H1 (cell line): ENCODE measurements around the gene PHF24. TPM values are rescaled to one million over a fixed set of nuclear protein-coding genes. Genes with fewer than 3 reads are reported as not detected.

Experiments used
- CTCF ChIA-PET: fragments of 300-600 bp; sonication (Branson Sonifier 250); formaldehyde crosslinking; loops from one replicate; lab custom pipeline; 2021; ENCODE audit not compliant: partially characterized antibody; lab: Charles Lee
- POLR2A ChIA-PET: fragments of 300-600 bp; sonication (Branson Sonifier 250); formaldehyde crosslinking; loops from one replicate; lab custom pipeline; 2021; ENCODE audit warnings: inconsistent platforms; ENCODE audit not compliant: partially characterized antibody; lab: Charles Lee
- DNase-seq, 2 experiments: peaks; one replicate each; pipeline versions ENCODE4 v3.0.0 to v3.0.0-alpha.2; 2010 to 2022; ENCODE audit warnings: low spot score in 2 of 2, low read depth in 1 of 2, mixed read lengths in 1 of 2
- FAIRE-seq: peaks from 2 replicates; lab custom pipeline; 2011; peaks lifted over from hg19 to GRCh38; lab: Jason Lieb, UNC
- H2AFZ ChIP-seq: 2 replicates; pipeline ENCODE4 v1.8.1; 2012; ENCODE audit warnings: low read length, inconsistent platforms
- H2AK5ac ChIP-seq: 2 replicates; pipeline ENCODE4 v1.6.1; 2013; ENCODE audit warnings: low read depth, low read length
- H2BK120ac ChIP-seq: replicated peaks from 2 replicates; pipeline ENCODE3; 2013; ENCODE audit warnings: low read depth, low read length, inconsistent platforms
- H2BK12ac ChIP-seq: 2 replicates; pipeline ENCODE4 v1.6.1; 2013; ENCODE audit warnings: low read depth, low read length
- H2BK15ac ChIP-seq: 2 replicates; pipeline ENCODE4 v1.6.1; 2013; ENCODE audit warnings: low read length
- H2BK20ac ChIP-seq: 2 replicates; pipeline ENCODE4 v1.6.1; 2013; ENCODE audit warnings: low read length
- H2BK5ac ChIP-seq: 2 replicates; pipeline ENCODE4 v1.6.1; 2013; ENCODE audit warnings: low read depth, low read length
- H3K14ac ChIP-seq: 2 replicates; pipeline ENCODE4 v1.6.1; 2013; ENCODE audit warnings: inconsistent platforms; ENCODE audit not compliant: insufficient read length
- H3K18ac ChIP-seq: 2 replicates; pipeline ENCODE4 v1.6.1; 2013; ENCODE audit warnings: low read length; ENCODE audit errors: extremely low read depth
- H3K23ac ChIP-seq: 2 replicates; pipeline ENCODE4 v1.6.1; 2013; ENCODE audit warnings: inconsistent platforms; ENCODE audit not compliant: insufficient read length
- H3K23me2 ChIP-seq: 2 replicates; pipeline ENCODE4 v1.6.1; 2013; ENCODE audit warnings: low read depth, low read length
- H3K27ac ChIP-seq: 2 replicates; pipeline ENCODE4 v1.6.1; 2011; ENCODE audit warnings: low read depth, low read length, inconsistent platforms
- H3K27me3 ChIP-seq, 4 experiments: replicated peaks in 1 of 4; 1 replicate in 1 of 4; 2 replicates in 3 of 4; pipeline versions ENCODE4 v1.6.1 to v1.8.1; 2011 to 2013; ENCODE audit warnings: low read length in 3 of 4, mild to moderate bottlenecking in 3 of 4, inconsistent platforms in 2 of 4, mixed read lengths in 2 of 4, moderate library complexity in 1 of 4; ENCODE audit not compliant: control insufficient read depth in 3 of 4, insufficient read depth in 3 of 4; ENCODE audit errors: extremely low read depth in 1 of 4
- H3K36me3 ChIP-seq, 4 experiments: 2 replicates each; pipeline versions ENCODE4 v1.6.1 to v1.8.1; 2011 to 2013; ENCODE audit warnings: mild to moderate bottlenecking in 4 of 4, low read length in 3 of 4, moderate library complexity in 2 of 4, control low read depth in 1 of 4, inconsistent platforms in 1 of 4; ENCODE audit not compliant: insufficient read depth in 4 of 4, control insufficient read depth in 2 of 4
- H3K4ac ChIP-seq: replicated peaks from 2 replicates; pipeline ENCODE3; 2013; ENCODE audit warnings: low read length, low read depth, mixed read lengths, inconsistent platforms; ENCODE audit not compliant: insufficient read length
- H3K4me1 ChIP-seq, 4 experiments: replicated peaks in 1 of 4; 1 replicate in 1 of 4; 2 replicates in 3 of 4; pipeline versions ENCODE4 v1.6.1 to v1.8.1; 2011 to 2013; ENCODE audit warnings: low read length in 3 of 4, inconsistent platforms in 2 of 4, mixed read lengths in 1 of 4; ENCODE audit not compliant: insufficient read depth in 4 of 4, control insufficient read depth in 3 of 4
- H3K4me2 ChIP-seq, 2 experiments: 2 replicates each; pipeline versions ENCODE4 v1.6.1 to v1.8.1; 2011 to 2013; ENCODE audit warnings: low read depth in 2 of 2, low read length in 2 of 2, control low read depth in 1 of 2, inconsistent platforms in 1 of 2, mild to moderate bottlenecking in 1 of 2; ENCODE audit not compliant: insufficient read depth in 1 of 2
- H3K4me3 ChIP-seq, 4 experiments: fragments of 200-600, 300-600 bp in 1 of 4; sonication (generic), shearing (Covaris generic), sonication (Bioruptor Twin) in 1 of 4; 2 replicates each; pipeline versions ENCODE4 v1.5.1 to v1.8.1; 2011 to 2016; ENCODE audit warnings: low read length in 4 of 4, low read depth in 3 of 4, control low read depth in 2 of 4, inconsistent platforms in 2 of 4, mild to moderate bottlenecking in 2 of 4, mixed read lengths in 1 of 4, moderate library complexity in 1 of 4; ENCODE audit not compliant: insufficient read depth in 2 of 4; ENCODE audit errors: extremely low read depth in 1 of 4
- H3K56ac ChIP-seq: replicated peaks from 2 replicates; pipeline ENCODE3; 2013; ENCODE audit warnings: low read depth, mild to moderate bottlenecking, mixed read lengths, low read length, inconsistent platforms; ENCODE audit not compliant: insufficient read length
- H3K79me1 ChIP-seq: 2 replicates; pipeline ENCODE4 v1.6.1; 2013; ENCODE audit warnings: low read depth, low read length, control low read depth
- H3K79me2 ChIP-seq, 2 experiments: 2 replicates each; pipeline versions ENCODE4 v1.6.1 to v1.8.1; 2012 to 2013; ENCODE audit warnings: low read length in 2 of 2, mild to moderate bottlenecking in 2 of 2, inconsistent platforms in 1 of 2; ENCODE audit not compliant: insufficient read depth in 2 of 2, control insufficient read depth in 1 of 2
- H3K9ac ChIP-seq, 4 experiments: replicated peaks in 1 of 4; 1 replicate in 1 of 4; 2 replicates in 3 of 4; pipeline versions ENCODE4 v1.6.1 to v1.8.1; 2011 to 2013; ENCODE audit warnings: low read depth in 3 of 4, low read length in 3 of 4, control low read depth in 2 of 4, mild to moderate bottlenecking in 2 of 4, moderate library complexity in 2 of 4, inconsistent platforms in 1 of 4; ENCODE audit errors: extremely low read depth in 1 of 4
- H3K9me3 ChIP-seq, 2 experiments: 2 replicates each; pipeline versions ENCODE4 v1.6.1 to v1.8.1; 2012 to 2013; ENCODE audit warnings: mild to moderate bottlenecking in 2 of 2, moderate library complexity in 2 of 2, control low read depth in 1 of 2, inconsistent platforms in 1 of 2, low read depth in 1 of 2, low read length in 1 of 2, mixed read lengths in 1 of 2; ENCODE audit not compliant: insufficient read depth in 2 of 2
- H4K20me1 ChIP-seq, 2 experiments: replicated peaks in 1 of 2; 2 replicates each; pipeline versions ENCODE3 to v1.8.1; 2011 to 2013; ENCODE audit warnings: inconsistent platforms in 2 of 2, low read length in 2 of 2, mild to moderate bottlenecking in 1 of 2; ENCODE audit not compliant: insufficient read depth in 2 of 2, control insufficient read depth in 1 of 2
- H4K5ac ChIP-seq: 2 replicates; pipeline ENCODE4 v1.6.1; 2013; ENCODE audit warnings: low read length, low read depth, mixed read lengths, inconsistent platforms; ENCODE audit not compliant: insufficient read length
- H4K8ac ChIP-seq: 2 replicates; pipeline ENCODE4 v1.8.0; 2013; ENCODE audit warnings: mild to moderate bottlenecking, moderate library complexity, low read length, inconsistent platforms; ENCODE audit not compliant: insufficient read depth; ENCODE audit errors: extremely low read depth
- H4K91ac ChIP-seq: replicated peaks from 2 replicates; pipeline ENCODE3; 2013; ENCODE audit warnings: low read length, mixed read lengths, inconsistent platforms; ENCODE audit not compliant: insufficient read length
- FOSL1 ChIP-seq: IDR thresholded peaks from 2 replicates; pipeline ENCODE4 v1.6.1; 2011; ENCODE audit warnings: mild to moderate bottlenecking, low read depth, low read length, moderate library complexity; ENCODE audit not compliant: insufficient read depth
- RFX5 ChIP-seq: IDR thresholded peaks from 2 replicates; pipeline ENCODE4 v1.6.1; 2011; ENCODE audit warnings: low read depth, low read length, improper control_type of control experiment, borderline replicate concordance
- SIN3A ChIP-seq, 2 experiments: IDR thresholded peaks in 1 of 2; conservative IDR thresholded peaks in 1 of 2; 2 replicates each; pipeline ENCODE4 v1.6.1; 2011 to 2012; ENCODE audit warnings: low read length in 2 of 2, improper control_type of control experiment in 1 of 2, low read depth in 1 of 2, mild to moderate bottlenecking in 1 of 2
- TAF1 ChIP-seq: IDR thresholded peaks from 2 replicates; pipeline ENCODE4 v1.6.1; 2011; ENCODE audit warnings: mild to moderate bottlenecking, low read depth, low read length
- WGBS, 2 experiments: shearing (Covaris generic) in 1 of 2; methylation state at CpG; one replicate each; pipeline versions ENCODE4 v1.1.6 to v1.1.7; 2013 to 2015; ENCODE audit warnings: low lambda C conversion rate in 2 of 2, mixed read lengths in 2 of 2, inconsistent platforms in 1 of 2, low coverage in 1 of 2, missing lambda C conversion rate in 1 of 2; ENCODE audit not compliant: insufficient replicate concordance in 2 of 2, insufficient coverage in 1 of 2, insufficient read length in 1 of 2; ENCODE audit errors: extremely low coverage in 1 of 2, missing lambda C conversion rate in 1 of 2; 5-methylcytosine and 5-hydroxymethylcytosine counted together
- polyA plus RNA-seq, 7 experiments: library from polyadenylated mRNA; depleted of rRNA in 3 of 7; stranded (reverse) in 5 of 7; unstranded in 2 of 7; fragments of >200 nt in 5 of 7; fragments of 200-250 nt in 2 of 7; gene quantifications; 1 replicate in 5 of 7; 2 replicates in 1 of 7; 4 replicates in 1 of 7; pipeline versions ENCODE4 v1.2.1 to v1.2.3, GENCODE V29; 2011 to 2013; ENCODE audit warnings: missing spikeins in 2 of 7, mixed read lengths in 2 of 7
- total RNA-seq: library from RNA; stranded (reverse); fragmentation: NEBNext Ultra II Directional; extraction: Animal tissue kit (Norgen Biotek cat#: 25700); gene quantifications from 2 replicates; pipeline ENCODE4 v1.2.1, GENCODE V29; 2021
- TF ChIP-seq, protein P1 (sequence below): IDR thresholded peaks from 2 replicates; pipeline ENCODE4 v1.6.1; 2012; ENCODE audit warnings: inconsistent platforms

The PHF24 gene
- total and polyA plus RNA-seq, 2 of the 8 experiments (the other 6 are each of a cell fraction or from before 2014, with no cell fraction given), result 0.29 to 0.35 TPM

DNA sequence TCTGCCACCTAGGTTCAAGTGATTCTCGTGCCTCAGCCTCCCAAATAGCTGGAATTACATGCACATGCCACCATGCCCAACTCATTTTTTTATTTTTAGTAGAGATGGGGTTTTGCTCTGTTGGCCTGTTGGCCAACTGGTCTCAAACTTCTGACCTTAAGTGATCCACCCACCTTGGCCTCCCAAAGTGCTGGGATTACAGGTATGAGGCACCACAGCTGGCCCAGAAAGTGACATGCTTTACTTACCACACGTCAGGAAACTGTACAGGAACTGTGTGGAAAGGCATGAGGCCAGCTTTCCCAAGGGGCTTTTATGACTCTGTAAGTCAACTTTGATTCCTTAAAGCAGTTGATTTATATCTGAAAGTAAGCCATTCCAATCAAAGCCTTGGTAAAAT, 56.4 kb downstream of the PHF24 start:
- H2BK15ac ChIP-seq, result no peak overlapping the region
- H3K27ac ChIP-seq, result no peak overlapping the region
- WGBS, 2 experiments, result 82% methylated on average over 2 of the region's 2 CpGs; no CpG with 5 or more reads in 1 of the 2 experiments
- no peak for DNase-seq
- no peak overlapping the region for H4K5ac ChIP-seq
- no peak overlapping the region for H3K14ac ChIP-seq
- no peak overlapping the region for H3K18ac ChIP-seq
- no peak overlapping the region for H2BK12ac ChIP-seq
- H3K9ac ChIP-seq, result no peak overlapping the region
- H4K8ac ChIP-seq, result no peak overlapping the region
- H4K91ac ChIP-seq, result no peak overlapping the region
- H3K79me1 ChIP-seq, result no peaks in the 10 kb centered on the region
- H2AK5ac ChIP-seq, result no peak overlapping the region
- H3K56ac ChIP-seq, result no peak overlapping the region
- H3K27me3 ChIP-seq, result no peaks in the 10 kb centered on the region
- TF ChIP-seq FOSL1 (no peak), TAF1 (no peak), RFX5 (no peak), SIN3A (conservative IDR thresholded peaks at IDR 0.05 in 1 of 2, IDR thresholded peaks at IDR 0.05 in 1 of 2; ENCODE audit: low read depth in 1 of 2, low read length in 2 of 2) (no peak)
- TF ChIP-seq, protein P1, sequence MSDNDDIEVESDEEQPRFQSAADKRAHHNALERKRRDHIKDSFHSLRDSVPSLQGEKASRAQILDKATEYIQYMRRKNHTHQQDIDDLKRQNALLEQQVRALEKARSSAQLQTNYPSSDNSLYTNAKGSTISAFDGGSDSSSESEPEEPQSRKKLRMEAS, result no peak
- H3K4me2 ChIP-seq, result no peak overlapping the region
- H3K23ac ChIP-seq, result no peak overlapping the region
- no peak overlapping the region for H2BK5ac ChIP-seq
- H3K36me3 ChIP-seq, result peaks cover 0 to 4% (median 0%) of the 10 kb centered on the region in 4 experiments; a peak in 1 of 8 replicates
- H2AFZ ChIP-seq, result no peak overlapping the region
- no peak for FAIRE-seq
- no peaks in the 10 kb centered on the region for H3K23me2 ChIP-seq
- no peak overlapping the region for H2BK120ac ChIP-seq
- ChIA-PET CTCF (interaction anchor here (0.6 to 1.5 kb wide), 4 partner anchors 12 to 1636 kb away, joined by 3 to 4 read pairs (median 3); no protein-coding TSS in a partner anchor), POLR2A (no interaction called here)
- H3K4ac ChIP-seq, result no peak overlapping the region
- H3K4me3 ChIP-seq, result no peak overlapping the region
- H3K9me3 ChIP-seq, result peaks cover 17 to 18% of the 10 kb centered on the region in 2 experiments
- H3K4me1 ChIP-seq, result 0 out of 7 replicates have a peak, but pooled peaks cover 0 to 2% (median 0%) of the 10 kb centered on the region in 4 experiments
- no peaks in the 10 kb centered on the region for H3K79me2 ChIP-seq
- no peaks in the 10 kb centered on the region for H4K20me1 ChIP-seq
- no peak overlapping the region for H2BK20ac ChIP-seq
